SH-SY5Y (cell line): ENCODE results near the gene DAG1.

Experiments
- GATA2 ChIP-seq: IDR thresholded peaks from 2 replicates; pipeline ENCODE4 v1.6.1; 2011; ENCODE audit warnings: mild to moderate bottlenecking, low read depth, low read length
- GATA3 ChIP-seq: IDR thresholded peaks from 2 replicates; pipeline ENCODE4 v1.6.1; 2011; ENCODE audit warnings: low read depth, mild to moderate bottlenecking, low read length, moderate library complexity

The DAG1 gene

DNA sequence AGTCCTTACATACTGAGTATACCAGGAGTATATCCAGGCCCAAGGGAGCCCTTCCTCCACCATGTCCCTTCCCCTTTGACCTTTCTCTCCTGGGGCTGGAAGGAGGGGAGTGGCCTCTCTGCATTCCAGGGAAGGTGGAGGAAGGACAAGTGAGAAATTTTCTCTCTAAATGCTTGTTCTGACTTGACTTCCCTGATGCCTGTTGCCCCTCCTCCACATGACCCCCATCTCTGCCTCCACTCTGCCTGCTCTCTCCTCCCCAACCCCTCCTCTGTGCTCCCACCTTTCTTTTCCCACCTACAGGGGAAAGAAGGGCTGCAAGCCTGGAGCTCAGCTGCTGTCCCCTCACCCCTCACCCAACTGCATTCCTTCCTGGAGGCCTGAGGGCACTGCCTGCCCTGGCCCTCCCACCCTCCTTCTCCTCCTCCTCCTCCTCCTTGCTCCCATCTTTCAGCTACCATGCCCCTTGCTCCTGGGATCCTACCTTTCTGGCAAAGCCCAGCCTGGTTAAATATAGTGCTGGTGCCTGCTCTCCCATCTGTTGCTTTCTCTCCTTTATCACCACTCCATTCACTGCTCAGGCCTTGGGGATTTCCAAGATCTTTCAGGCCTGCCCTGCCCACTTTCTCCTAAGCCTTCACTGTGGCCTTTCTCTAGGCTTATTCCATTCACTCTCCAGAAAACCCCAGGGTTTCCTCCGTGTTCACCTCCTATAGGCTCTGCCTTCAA is 8.5 kb upstream of the DAG1 start:
- TF ChIP-seq GATA2 = no peak
- no peak for TF ChIP-seq GATA3

DNA sequence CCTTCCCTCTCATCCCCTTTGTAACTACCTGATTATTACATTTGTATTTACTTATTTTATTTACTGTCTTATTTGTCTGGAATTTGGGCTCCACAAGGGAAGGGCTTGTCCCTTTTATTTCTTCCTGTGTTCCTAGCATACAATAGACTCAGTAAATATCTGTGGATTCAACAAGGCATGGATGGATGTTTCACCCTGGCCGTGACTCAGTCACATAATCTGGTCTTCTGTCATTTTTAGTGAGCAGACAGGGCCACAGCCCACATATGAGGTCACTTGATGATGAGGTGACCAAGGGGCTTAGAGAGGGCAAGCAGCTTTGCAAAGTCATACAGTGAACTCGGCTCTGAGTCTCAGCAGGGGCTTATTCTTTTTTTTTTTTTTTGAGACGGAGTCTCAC is 7.8 kb upstream of the DAG1 start:
- TF ChIP-seq GATA3 (no peak), GATA2 (no peak)

DNA sequence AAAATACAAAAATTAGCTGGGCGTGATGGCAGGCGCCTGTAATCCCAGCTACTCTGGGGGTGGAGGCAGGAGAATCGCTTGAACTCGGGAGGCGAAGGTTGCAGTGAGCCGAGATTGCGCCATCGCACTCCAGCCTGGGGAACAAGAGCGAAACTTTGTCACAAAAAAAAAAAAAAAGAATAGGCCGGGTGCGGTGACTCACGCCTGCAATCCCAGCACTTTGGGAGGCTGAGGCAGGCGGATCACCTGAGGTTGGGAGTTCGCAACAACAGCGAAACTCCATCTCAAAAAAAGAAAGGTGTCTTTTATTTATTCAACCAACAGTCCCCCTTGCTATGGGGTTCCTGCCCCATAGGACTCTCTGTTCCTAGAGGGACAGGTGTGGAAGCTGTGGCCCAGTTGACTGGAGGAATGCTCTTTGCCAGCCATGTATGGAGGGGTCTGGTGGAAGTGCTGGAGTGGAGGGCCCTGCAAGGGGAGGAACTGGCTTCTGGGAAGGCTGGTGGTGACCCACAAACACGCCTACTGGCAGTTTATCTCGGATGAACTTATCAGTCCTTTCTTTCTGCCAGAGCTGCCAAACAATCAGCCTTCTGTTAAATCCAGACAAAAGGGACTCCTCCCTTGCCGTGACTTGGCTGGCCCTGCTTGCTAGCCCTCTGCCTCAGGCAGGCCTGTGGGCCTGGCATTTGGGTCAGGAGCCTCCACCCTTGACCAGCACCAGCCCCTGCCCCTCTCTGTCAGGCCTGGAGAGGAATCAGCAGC is 4.6 kb upstream of the DAG1 start:
- TF ChIP-seq GATA2 (no peak), GATA3 (no peak)

DNA sequence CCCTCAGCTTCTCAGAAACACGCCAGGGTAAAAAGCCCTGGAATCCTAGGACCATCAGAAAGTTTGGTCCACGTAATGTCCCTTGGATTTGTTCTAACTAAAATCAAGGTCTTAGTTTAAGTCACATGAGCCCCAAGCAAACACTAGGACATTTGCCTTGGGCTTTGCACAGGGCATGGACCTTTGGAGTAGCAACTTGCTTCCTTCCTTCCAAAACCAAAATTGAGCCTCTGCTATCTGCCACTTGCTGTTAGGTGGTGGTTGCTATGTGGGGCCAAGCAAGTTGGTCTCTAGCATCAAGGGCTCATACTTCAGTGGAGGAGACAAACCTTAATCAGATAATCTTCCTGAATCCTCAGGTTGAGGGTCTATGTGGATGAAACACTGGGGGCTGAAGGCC is 4.0 kb upstream of the DAG1 start:
- TF ChIP-seq GATA2 (no peak), GATA3 (no peak)

DNA sequence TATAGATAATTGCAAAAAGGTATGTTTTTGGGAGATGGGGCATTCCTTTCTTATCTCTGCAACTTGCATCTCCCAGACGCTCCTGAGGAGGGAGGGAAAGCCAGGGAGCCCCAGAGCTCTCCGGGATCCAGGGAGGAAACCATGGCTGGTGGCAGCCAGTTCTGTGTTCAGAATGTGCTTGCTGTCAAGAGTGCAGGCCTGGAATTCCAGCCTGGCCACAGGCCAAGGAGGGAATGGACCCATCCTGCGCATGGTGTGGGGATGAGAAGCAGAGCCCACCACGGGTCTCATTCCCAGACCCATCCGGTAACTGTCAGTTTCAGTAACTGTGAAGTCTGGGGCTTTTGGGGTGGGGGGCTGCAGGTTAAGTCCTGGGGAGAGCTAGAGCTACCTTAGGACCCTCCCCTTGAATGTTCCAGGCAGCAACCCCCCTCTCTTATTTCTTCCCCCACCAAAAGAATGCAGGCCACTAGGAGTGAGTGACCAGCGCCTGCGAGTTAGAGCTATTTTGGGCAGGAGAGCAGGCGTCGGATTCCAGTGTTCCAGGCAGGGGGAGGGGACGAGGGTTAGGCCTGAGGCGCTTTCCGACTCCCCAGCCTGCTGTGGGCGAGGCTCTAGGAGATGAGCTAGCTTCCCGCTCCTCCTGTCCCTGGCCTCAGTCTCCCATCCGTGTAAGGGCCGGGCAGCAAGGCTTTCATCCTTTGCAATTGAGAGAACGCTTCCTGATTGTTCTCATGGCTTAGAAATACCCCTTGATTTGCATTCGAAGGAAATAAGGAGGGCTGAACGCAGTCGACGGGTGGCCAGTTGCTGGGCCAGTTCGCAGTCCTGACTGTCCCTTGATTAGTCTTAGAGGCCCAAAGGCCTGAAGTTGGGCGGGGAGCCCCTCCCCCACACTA is 781 bp upstream of the DAG1 start:
- no peak for TF ChIP-seq GATA3
- TF ChIP-seq GATA2 = no peak

DNA sequence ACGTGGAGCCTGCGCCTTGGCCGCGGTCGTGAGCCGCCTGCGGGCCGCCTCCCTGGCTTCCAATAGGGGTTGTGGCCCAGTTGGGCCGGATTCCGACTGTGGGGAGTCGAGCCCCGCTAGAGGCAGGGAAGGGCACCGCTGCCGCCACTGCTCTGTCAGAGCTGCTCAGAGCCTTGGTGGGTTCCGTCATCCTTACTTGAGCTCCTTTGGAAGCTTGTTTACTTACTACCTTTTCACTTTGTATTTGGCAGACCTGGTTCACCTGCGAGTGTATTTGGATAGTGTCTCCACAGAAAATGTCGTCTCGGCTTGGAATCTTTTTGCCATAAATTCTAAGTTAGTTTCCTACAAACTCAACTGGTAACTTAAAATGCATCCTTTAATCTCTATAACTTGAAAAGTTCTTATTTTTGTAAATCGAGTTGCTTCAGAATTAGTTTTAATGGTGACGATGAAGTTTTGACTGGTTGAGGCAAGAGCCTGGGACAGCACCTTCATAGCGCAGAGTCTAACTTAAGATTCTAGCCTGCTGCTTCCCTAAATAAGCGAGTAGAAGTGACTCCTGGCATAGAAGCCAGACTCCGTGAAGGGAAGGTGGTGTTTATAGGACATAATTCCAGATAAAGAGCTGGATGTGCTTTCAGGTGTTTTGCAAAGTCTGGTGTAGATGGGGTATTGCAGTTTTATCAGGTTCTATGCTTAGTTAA is 800 bp downstream of the DAG1 start:
- no peak for TF ChIP-seq GATA3
- no peak for TF ChIP-seq GATA2

DNA sequence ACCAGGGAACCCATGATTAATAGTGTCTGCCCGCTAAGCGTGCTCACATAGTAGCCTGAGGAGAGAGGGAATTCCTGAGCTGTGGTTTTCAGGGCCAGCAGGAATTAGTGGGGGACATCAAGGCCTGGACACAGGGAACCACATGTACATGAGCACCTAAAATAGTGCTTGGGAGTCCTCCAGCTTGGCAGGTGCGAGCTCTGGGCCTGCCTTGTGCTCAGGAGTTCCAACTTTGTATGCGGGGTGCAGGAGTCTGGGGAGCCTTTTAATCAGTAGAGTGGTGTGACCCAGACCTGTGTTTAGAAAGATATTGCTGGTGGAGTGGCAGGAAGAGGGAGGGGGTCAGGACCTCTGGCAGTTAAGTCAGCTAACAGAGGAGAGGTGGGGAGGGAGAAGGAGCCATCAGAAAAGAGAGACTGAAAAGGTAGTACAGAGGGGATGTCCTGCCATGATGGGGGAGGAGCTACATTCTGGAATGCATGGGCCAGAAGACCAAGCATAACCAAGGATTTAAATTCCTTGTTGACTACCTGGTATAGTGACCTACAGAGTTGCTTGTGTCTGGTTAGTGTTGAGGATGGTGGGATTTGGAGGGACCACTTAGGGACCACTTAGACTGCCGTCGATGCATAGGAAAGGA is 1.9 kb downstream of the DAG1 start:
- TF ChIP-seq GATA3 = no peak
- no peak for TF ChIP-seq GATA2

DNA sequence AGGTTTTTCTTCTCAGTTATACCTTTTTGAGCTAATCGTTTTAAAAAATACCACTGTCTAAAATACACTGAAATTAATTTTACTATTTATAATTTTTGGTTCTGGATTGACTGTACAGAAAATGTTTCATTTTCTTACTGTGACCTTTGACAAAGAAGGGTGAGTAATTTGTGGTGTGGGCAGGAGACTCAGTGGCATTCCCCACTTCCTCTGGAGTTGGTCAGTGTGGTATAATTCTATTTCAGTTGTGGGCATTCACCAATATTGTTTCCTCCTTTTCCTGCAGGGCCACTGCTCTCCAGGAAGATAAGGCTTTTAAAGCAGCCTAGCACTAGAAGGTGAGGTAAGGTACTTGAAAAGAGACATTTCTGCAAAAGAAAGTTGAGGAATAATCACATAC is 6.5 kb downstream of the DAG1 start:
- TF ChIP-seq GATA3 (no peak), GATA2 (no peak)

DNA sequence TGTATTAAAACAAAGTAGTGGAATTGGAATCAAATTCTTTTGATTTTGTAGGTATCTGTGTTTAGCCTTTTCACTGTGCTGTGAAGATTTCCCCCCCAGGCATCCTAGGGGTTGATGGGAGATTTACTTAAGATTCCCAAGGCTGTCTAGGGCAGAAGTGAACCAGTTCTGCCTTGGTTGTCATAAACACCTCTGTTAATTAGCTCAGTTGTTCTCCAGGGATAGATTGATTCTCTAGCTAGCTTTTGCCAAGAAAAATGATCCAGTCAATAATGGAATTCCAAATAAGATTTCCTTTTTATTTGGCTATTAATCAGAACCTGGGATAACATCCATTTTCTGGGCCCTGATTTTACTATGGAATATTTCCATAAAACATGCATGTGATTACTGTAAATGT is 12.7 kb downstream of the DAG1 start:
- TF ChIP-seq GATA3 (no peak), GATA2 (no peak)

DNA sequence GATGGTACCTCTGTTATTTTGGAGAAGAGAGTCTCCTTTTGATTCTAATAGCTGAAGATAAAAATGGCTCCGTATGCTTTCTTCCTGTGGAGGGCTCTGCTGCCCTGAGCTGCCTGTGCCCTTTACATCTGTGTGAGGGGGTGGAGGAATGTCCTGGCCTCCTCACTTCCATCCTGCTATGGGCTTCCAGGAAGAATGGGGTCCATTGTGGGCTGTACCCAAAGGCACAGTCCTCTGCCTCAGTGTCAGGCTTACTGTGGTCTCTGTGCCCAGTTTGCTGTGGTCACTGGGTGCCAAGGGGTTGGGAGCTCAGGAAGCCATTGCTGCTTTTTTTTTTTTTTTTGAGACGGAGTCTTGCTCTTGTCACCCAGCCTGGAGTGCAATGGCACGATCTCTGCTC is 14.4 kb downstream of the DAG1 start:
- TF ChIP-seq GATA2 (no peak), GATA3 (no peak)

DNA sequence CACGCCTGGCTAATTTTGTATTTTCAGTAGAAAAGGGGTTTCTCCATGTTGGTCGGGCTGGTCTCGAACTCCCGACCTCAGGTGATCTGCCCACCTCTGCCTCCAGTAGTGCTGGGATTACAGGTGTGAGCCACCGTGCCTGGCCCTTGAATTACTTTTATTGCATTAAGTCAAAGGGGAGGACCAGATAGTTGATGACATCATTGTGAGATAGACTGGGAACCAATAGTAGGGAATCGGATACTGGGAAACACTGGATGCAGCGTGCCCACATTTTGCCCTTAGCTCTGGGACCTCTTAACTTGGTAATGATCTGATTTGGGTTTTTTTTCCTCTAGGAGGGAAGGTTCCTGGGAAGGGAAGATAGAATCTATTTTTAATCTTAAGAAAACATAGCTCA is 19.2 kb downstream of the DAG1 start:
- TF ChIP-seq GATA3 = no peak
- TF ChIP-seq GATA2 = no peak

DNA sequence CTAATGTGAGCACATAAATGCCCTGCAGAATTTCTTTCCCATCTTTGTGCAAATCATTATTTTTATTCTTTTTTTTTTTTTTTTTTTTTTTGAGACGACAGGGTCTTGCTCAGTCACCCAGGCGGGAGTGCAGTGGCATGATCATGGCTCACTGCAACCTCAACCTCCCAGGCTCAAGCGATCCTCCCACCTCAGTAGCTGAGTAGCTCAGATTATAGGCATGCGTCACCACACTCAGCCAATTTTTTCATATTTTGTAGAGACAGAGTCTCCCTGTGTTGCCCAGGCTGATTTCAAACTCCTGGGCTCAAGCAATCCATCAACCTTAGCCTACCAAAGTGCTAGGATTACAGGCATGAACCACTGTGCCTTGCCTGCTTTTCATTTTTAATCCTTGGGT is 22.9 kb downstream of the DAG1 start:
- TF ChIP-seq GATA3 (no peak), GATA2 (no peak)

DNA sequence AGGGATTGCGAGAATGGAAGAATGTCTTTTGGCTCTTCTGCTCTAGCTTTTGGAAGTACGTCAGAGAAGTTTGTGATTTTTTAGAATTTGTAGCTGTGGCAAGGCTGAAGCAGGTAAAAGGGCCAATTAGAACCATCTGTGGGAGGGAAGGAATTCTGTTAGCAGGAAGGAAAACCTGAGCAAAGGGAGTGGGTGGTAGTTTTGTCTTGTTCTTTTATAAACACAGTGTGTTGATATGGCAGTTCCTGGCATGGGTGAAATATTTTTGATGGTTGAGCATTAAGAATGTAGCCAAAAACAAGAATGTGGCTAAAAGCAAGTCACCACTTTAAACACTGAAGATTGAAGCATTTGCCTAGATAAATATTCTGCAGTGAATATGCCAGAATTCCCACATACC is 23.8 kb downstream of the DAG1 start:
- TF ChIP-seq GATA2 (no peak), GATA3 (no peak)
